Karpas-422 (cell line): Measurements from ENCODE around the gene APOLD1. TPM values are rescaled to one million over a fixed set of nuclear protein-coding genes. Genes with fewer than 3 reads are reported as not detected.

Source experiments
- DNase-seq: peaks from one replicate; pipeline ENCODE4 v3.0.0-alpha.2; 2015
- H2AFZ ChIP-seq: fragments of 200-600 bp; sonication (generic); 2 replicates; pipeline ENCODE4 v1.6.1; 2014; ENCODE audit warnings: antibody characterized with exemption, low read length, mixed read lengths
- H3K27ac ChIP-seq: fragments of 200-600 bp; sonication (generic); 2 replicates; pipeline ENCODE4 v1.5.1; 2014; ENCODE audit warnings: mild to moderate bottlenecking, low read length, moderate library complexity
- H3K27me3 ChIP-seq: fragments of 200-600 bp; sonication (generic); 2 replicates; pipeline ENCODE4 v1.6.1; 2014; ENCODE audit warnings: low read length, mixed read lengths
- H3K36me3 ChIP-seq: fragments of 200-600 bp; sonication (generic); 2 replicates; pipeline ENCODE4 v1.6.1; 2014; ENCODE audit warnings: low read length, mixed read lengths; ENCODE audit not compliant: insufficient read depth
- H3K4me1 ChIP-seq: fragments of 200-600 bp; sonication (generic); 2 replicates; pipeline ENCODE4 v1.6.1; 2014; ENCODE audit warnings: mild to moderate bottlenecking, low read length, mixed read lengths
- H3K4me2 ChIP-seq: fragments of 200-600 bp; sonication (generic); 2 replicates; pipeline ENCODE4 v1.6.1; 2014; ENCODE audit warnings: low read length, low read depth, mild to moderate bottlenecking; ENCODE audit not compliant: poor library complexity, severe bottlenecking
- H3K4me3 ChIP-seq: fragments of 200-600 bp; sonication (generic); 2 replicates; pipeline ENCODE4 v1.5.1; 2014; ENCODE audit warnings: mild to moderate bottlenecking, antibody characterized with exemption, low read length, mixed read lengths
- H3K79me2 ChIP-seq: fragments of 200-600 bp; sonication (generic); 2 replicates; pipeline ENCODE4 v1.6.1; 2014; ENCODE audit warnings: mild to moderate bottlenecking, low read length, mixed read lengths
- H3K9ac ChIP-seq: fragments of 200-600 bp; sonication (generic); 2 replicates; pipeline ENCODE4 v1.6.0; 2014; ENCODE audit warnings: low read length
- H3K9me2 ChIP-seq: fragments of 200-600 bp; sonication (generic), shearing (Covaris generic); replicated peaks from 2 replicates; pipeline ENCODE4 v1.6.0; 2014; ENCODE audit warnings: mild to moderate bottlenecking, low read length, moderate library complexity; ENCODE audit not compliant: insufficient read depth
- H3K9me3 ChIP-seq: fragments of 300-700, 200-600 bp; sonication (generic); 2 replicates; pipeline ENCODE4 v1.6.1; 2014; ENCODE audit warnings: low read length, mixed read lengths
- H4K20me1 ChIP-seq: fragments of 200-600 bp; sonication (generic); 2 replicates; pipeline ENCODE4 v1.6.1; 2014; ENCODE audit warnings: mild to moderate bottlenecking, antibody characterized with exemption, low read length, low read depth; ENCODE audit not compliant: insufficient read depth
- small RNA-seq: library from RNA; depleted of rRNA; stranded (forward); fragments of <200 nt; gene quantifications from one replicate; pipeline ENCODE3, GENCODE V24; 2014
- total RNA-seq: library from RNA; depleted of rRNA; stranded (reverse); fragments of >200 nt; shearing (Covaris generic); gene quantifications from 2 replicates; pipeline ENCODE4 v1.2.3, GENCODE V29; 2014; ENCODE audit warnings: low replicate concordance; rRNA removed

APOLD1 gene
- total RNA-seq, 1 experiment from 2014 or later: 1.5 TPM

- H3K9ac ChIP-seq: no peak overlapping the region
- no peaks in the 10 kb centered on the region for H3K79me2 ChIP-seq
- no peaks in the 10 kb centered on the region for H4K20me1 ChIP-seq
These were observed 55.1 kb downstream of the APOLD1 start for GRCh38 chr12:12840580-12840899.

More at GRCh38 chr12:12840580-12840899, 55.1 kb downstream of the APOLD1 start:
- Histone ChIP-seq H3K9me3 (no peaks in the 10 kb centered on the region), H3K36me3 (no peaks in the 10 kb centered on the region), H3K9me2 (no peaks in the 10 kb centered on the region), H2AFZ (no peak overlapping the region), H3K4me3 (no peak overlapping the region), H3K4me1 (no peaks in the 10 kb centered on the region), H3K27me3 (no peaks in the 10 kb centered on the region), H3K4me2 (no peak overlapping the region), H3K27ac (no peak overlapping the region)
- DNase-seq: no peak

Small RNA genes within 50 kb of the gene (small RNA-seq; reads per million reads assigned to genes)
- gene AC007215.1 (not detected), gene MIR613 (not detected)

Other genes starting within 250 kb of the APOLD1 start
- 0.25 and 1.8 TPM in 2 replicates for gene DUSP16, start 222.8 kb upstream of the APOLD1 start, total RNA-seq
- 14.1 and 19.3 TPM in 2 replicates for gene CREBL2, start 173.8 kb upstream of the APOLD1 start, total RNA-seq
- 0.22 TPM in 1 of 2 replicates, not detected in the other for gene GPR19, start 89.5 kb upstream of the APOLD1 start, total RNA-seq
- 32.8 and 50.9 TPM in 2 replicates for gene CDKN1B, start 68.3 kb upstream of the APOLD1 start, total RNA-seq
- 26.8 and 39.2 TPM in 2 replicates for gene DDX47, start 27.7 kb downstream of the APOLD1 start, total RNA-seq
- not detected in 2 replicates for gene GPRC5A, start 105.9 kb downstream of the APOLD1 start, total RNA-seq
- gene GPRC5D, start 166.5 kb downstream of the APOLD1 start, total RNA-seq: not detected in 2 replicates
- 0.22 and 0.34 TPM in 2 replicates for gene HEBP1, start 214.6 kb downstream of the APOLD1 start, total RNA-seq